ENCODE results near the gene EEA1. TPM values are rescaled to one million over a fixed set of nuclear protein-coding genes. Genes with fewer than 3 reads are reported as not detected.
"Not testable (repeated sequence)": the region's sequence is repeated elsewhere in the genome, so short reads cannot be mapped to it uniquely, and the experiment has no call there.

The EEA1 gene
- total RNA-seq, 1 donor from 2014 or later: 9.2 TPM

DNA sequence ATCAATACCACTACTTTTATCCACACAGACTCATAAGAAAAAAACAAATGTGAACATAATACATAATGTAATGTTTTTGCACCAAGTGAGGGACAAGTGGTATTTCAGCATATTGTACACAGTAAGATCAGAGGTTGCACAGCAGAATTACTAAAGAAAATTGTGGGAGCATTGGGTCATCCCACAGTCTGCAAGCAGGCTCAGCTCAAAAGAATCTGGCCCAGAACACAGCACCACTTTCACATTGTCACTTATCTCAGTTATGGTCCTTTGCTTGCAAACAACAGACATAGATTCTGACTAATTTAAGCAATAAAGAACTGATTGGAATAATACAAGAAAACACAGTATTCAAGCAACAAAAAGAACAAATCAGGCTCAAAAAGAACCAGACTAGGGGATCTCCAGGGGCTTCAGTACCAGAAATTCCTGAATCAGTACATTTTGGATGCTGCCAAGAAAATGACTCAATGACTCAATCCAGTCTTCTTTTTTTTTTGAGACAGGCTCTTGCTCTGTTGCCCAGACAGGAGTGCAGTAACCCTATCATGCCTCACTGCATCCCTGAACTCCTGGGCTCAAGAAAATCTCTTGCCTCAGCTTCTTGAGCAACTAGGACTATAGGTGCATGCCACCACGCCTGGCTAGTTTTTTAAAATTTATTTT, 42.9 kb upstream of the EEA1 start:
- DNase-seq (ENCODE audit: low read depth): peak; percentile 94
- Histone ChIP-seq H3K36me3 (ENCODE audit: control insufficient read depth, insufficient read depth, low read length) (no peaks in the 10 kb centered on the region), H3K4me3 (ENCODE audit: low read depth, low read length) (no peak overlapping the region), H3K27me3 (ENCODE audit: control insufficient read depth, insufficient read depth, low read length) (no peaks in the 10 kb centered on the region)
- no peak for TF ChIP-seq CTCF (IDR thresholded peaks at IDR 0.05; ENCODE audit: insufficient read depth, low read length, poor library complexity, severe bottlenecking)

DNA sequence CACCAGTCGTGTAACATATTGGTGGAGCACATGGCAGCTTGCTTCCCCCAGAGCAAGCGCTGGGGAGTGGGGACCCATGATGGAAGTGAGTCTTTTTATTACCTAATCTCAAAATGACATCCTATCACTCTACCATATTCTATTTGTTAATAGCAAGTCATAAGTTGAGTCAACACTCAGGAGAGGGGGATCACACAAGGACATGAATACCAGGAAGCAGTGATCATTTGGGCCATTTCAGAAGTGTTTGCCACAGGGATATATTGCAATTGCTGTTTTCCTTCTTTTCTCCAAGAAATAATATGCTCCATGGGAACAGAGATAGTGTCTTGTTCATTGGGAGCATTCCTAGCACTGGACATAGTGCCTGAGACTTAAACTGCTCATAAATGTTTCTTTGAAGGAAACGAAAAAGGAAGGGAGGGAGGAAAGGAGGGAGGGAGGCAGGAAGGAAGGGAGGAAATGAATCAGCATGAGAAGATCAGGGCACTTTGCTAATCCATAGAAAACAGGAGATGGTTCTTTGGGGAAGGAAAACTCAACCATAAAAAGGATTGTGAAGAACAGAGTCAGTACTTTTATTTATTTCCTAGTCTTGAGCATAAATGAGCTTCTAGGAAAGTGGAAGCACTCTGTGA, 39.2 kb upstream of the EEA1 start:
- no peaks in the 10 kb centered on the region for H3K36me3 ChIP-seq (ENCODE audit: control insufficient read depth, insufficient read depth, low read length)
- H3K27me3 ChIP-seq (ENCODE audit: control insufficient read depth, insufficient read depth, low read length): no peaks in the 10 kb centered on the region
- no peak for TF ChIP-seq CTCF (IDR thresholded peaks at IDR 0.05; ENCODE audit: insufficient read depth, low read length, poor library complexity, severe bottlenecking)
- H3K4me3 ChIP-seq (ENCODE audit: low read depth, low read length): no peak overlapping the region
- no peak for DNase-seq (ENCODE audit: low read depth)

DNA sequence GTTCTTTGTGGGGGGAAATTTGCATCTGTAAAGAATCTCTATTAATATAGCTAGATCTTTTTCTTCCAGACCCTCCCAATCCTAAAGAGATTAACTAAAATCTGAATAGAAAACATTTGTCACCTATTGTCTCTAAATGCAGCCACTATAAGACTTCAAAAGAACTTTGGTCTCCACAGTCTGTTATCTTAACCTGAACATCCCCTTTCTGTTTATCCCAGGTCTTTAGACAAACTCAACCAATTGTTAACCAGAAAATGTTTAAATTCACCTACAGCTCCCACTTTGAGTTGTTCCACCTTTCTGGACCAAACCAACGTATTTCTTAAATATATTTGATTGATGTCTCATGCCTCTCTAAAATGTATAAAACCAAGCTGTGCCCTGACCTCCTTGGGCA, 35.3 kb upstream of the EEA1 start:
- not testable (repeated sequence) for H3K36me3 ChIP-seq (ENCODE audit: control insufficient read depth, insufficient read depth, low read length); H3K27me3 ChIP-seq (ENCODE audit: control insufficient read depth, insufficient read depth, low read length); H3K4me3 ChIP-seq (ENCODE audit: low read depth, low read length); DNase-seq (ENCODE audit: low read depth)

- TF ChIP-seq CTCF (IDR thresholded peaks at IDR 0.05; ENCODE audit: insufficient read depth, low read length, poor library complexity, severe bottlenecking): no peak
- no peak for DNase-seq (ENCODE audit: low read depth)
These were observed 32.9 kb upstream of the EEA1 start for GRCh38 chr12:92961949-92962348.

DNA sequence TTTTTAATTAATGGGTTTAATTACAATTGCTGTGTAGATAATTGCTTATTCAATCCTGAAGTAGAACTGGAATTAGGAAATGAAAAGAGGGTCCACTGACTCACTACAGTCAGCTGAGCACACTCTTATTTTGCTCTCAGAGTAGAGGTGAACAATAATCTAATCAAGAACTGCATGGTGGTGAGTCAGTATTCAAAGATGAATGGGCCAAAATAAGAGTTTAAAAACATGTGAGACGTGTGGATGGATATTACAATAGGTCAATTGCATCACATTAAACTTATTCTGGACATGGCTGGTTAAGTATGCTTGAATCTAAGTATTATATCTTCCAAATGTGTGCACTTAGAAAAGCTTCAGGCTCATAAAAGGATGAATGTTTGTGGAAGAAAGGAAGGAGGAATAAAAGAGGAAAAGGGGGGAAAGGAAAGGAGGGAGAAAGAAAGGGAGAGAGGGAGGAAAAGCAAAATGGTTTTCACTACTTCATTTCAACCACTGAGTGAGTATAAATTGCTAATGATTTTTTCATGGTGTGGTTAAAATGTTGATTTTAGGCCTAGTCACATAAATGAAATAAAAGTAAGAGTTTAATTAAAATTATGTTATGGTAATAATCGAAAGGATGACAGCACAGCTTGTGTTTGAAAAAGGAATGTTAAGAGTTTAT, 27.0 kb upstream of the EEA1 start:
- DNase-seq (ENCODE audit: low read depth): no peak
- Histone ChIP-seq H3K4me3 (ENCODE audit: low read depth, low read length) (no peak overlapping the region), H3K27me3 (ENCODE audit: control insufficient read depth, insufficient read depth, low read length) (no peaks in the 10 kb centered on the region), H3K36me3 (ENCODE audit: control insufficient read depth, insufficient read depth, low read length) (no peaks in the 10 kb centered on the region)
- no peak for TF ChIP-seq CTCF (IDR thresholded peaks at IDR 0.05; ENCODE audit: insufficient read depth, low read length, poor library complexity, severe bottlenecking)

More at GRCh38 chr12:92961949-92962348, 32.9 kb upstream of the EEA1 start:
- Histone ChIP-seq H3K36me3 (ENCODE audit: control insufficient read depth, insufficient read depth, low read length) (no peaks in the 10 kb centered on the region), H3K27me3 (ENCODE audit: control insufficient read depth, insufficient read depth, low read length) (no peaks in the 10 kb centered on the region), H3K4me3 (ENCODE audit: low read depth, low read length) (no peak overlapping the region)

DNA sequence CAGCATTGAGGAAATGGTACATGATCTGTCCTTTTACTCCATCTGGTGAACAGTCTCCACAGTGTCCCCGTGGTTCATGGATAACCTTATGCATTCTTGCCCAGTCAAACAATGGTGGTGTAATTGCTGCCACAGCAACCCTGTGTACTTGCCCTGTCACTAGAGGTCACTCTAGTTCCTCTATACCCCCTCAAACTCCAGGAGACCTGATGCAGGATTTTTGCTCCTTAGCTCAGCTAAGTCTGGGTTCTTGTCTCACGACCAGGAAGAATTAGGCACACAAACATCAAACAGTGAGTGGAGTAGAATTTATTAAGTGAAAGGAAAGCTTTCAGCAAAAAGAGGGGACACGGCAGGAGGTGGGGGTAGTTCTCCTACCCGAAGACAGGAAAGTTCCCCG, 24.7 kb upstream of the EEA1 start:
- no peaks in the 10 kb centered on the region for H3K27me3 ChIP-seq (ENCODE audit: control insufficient read depth, insufficient read depth, low read length)
- no peak for TF ChIP-seq CTCF (IDR thresholded peaks at IDR 0.05; ENCODE audit: insufficient read depth, low read length, poor library complexity, severe bottlenecking)
- DNase-seq (ENCODE audit: low read depth): no peak

More for the DNA sequence above, 24.7 kb upstream of the EEA1 start:
- H3K4me3 ChIP-seq (ENCODE audit: low read depth, low read length): no peak overlapping the region
- H3K36me3 ChIP-seq (ENCODE audit: control insufficient read depth, insufficient read depth, low read length): no peaks in the 10 kb centered on the region
